ENCODE results near the gene GOPC. TPM values are rescaled to one million over a fixed set of nuclear protein-coding genes. Genes with fewer than 3 reads are reported as not detected.

The GOPC gene
- total RNA-seq, 2 experiments from 2014 or later: 25.8 to 25.9 TPM

DNA sequence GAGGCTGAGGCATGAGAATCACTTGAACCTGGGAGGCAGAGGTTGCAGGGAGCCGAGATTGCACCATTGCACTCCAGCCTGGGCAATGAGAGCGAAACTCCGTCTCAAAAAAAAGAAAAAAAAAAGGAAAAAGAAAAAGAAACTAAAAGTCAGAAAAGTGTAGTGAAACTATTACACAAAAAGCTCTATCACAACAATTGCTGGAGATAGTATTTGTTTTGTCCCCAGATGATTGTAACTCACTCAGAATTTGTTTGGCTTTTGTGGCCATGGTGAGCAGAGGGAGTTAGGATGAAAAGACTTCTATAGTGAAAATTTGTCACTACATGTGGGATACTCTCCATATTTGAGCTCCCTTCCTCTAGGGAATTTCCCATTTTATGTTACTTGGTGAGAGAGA lies 5.2 kb upstream of the GOPC start:
- Mint-ChIP-seq H3K27me3 (peaks cover 6% of the 10 kb centered on the region), H3K27ac (no peak overlapping the region), H3K4me3 (no peak overlapping the region), H3K36me3 (no peaks in the 10 kb centered on the region), H3K4me1 (peaks cover 8% of the 10 kb centered on the region), H3K9me3 (no peaks in the 10 kb centered on the region)
- DNase-seq: no peak
- POLR2A ChIA-PET: no interaction called here
- no peak for ATAC-seq (ENCODE audit: low read depth)

GRCh38 chr6:117605169-117605826 lies 3.0 kb upstream of the GOPC start:
- Mint-ChIP-seq H3K36me3 (peaks cover 1% of the 10 kb centered on the region), H3K4me1 (peaks cover 17% of the 10 kb centered on the region), H3K4me3 (no peak overlapping the region), H3K27me3 (no peaks in the 10 kb centered on the region), H3K27ac (no peak overlapping the region), H3K9me3 (no peaks in the 10 kb centered on the region)
- no peak for DNase-seq
- no peak for ATAC-seq (ENCODE audit: low read depth)
- POLR2A ChIA-PET: no interaction called here

GRCh38 chr6:117603821-117604220 lies 1.5 kb upstream of the GOPC start:
- Mint-ChIP-seq H3K9me3 (no peaks in the 10 kb centered on the region), H3K27ac (no peak overlapping the region), H3K36me3 (peaks cover 8% of the 10 kb centered on the region)

DNA sequence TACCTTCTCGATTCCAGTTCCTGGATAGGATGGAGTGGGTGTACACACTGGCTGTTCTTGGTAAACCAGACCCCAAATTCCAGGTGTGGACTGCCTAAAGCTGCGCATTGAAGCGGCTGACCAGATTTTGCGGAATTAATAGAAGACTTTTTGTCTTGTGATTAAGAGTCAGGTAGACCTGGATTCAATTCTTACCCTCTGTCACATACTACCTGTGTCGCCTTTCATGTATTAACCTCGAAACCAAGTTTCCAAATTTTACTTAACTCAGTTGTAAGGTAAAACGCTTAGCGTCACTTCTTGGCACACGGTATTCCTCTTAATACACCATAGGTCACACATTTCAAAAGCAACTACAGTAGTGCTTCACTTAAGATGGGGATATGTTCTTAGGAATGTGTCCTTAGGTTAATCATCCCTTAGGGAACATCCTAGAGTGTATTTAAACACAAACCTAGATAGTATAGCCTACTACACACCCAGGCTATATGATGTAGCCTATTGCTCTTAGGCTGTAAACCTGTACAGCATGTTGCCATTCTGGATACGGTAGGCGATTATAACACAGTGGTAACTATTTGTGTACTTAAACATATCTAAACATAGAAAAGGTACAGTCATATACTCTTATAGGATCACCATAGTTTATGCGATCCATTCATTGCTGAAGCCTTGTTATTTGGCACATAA lies 733 bp upstream of the GOPC start:
- peak overlapping the region; percentile 100 for H3K27ac Mint-ChIP-seq
- ATAC-seq (ENCODE audit: low read depth) (no peak), DNase-seq (no peak)
- H3K4me1 Mint-ChIP-seq: peaks cover 28% of the 10 kb centered on the region
- H3K9me3 Mint-ChIP-seq: no peaks in the 10 kb centered on the region
- H3K36me3 Mint-ChIP-seq: peaks cover 15% of the 10 kb centered on the region
- no peaks in the 10 kb centered on the region for H3K27me3 Mint-ChIP-seq
- POLR2A ChIA-PET: interaction anchor here (0.5 to 1.9 kb wide), 13 partner anchors 9 to 1135 kb away, joined by 3 to 20 read pairs (median 4); partner anchors contain the start of genes DCBLD1 and ZUP1
- peak overlapping the region; percentile 100 for H3K4me3 Mint-ChIP-seq

More at GRCh38 chr6:117603821-117604220, 1.5 kb upstream of the GOPC start:
- Mint-ChIP-seq H3K4me1 (peaks cover 25% of the 10 kb centered on the region), H3K4me3 (no peak overlapping the region), H3K27me3 (no peaks in the 10 kb centered on the region)
- DNase-seq: no peak
- no peak for ATAC-seq (ENCODE audit: low read depth)
- POLR2A ChIA-PET: no interaction called here

DNA sequence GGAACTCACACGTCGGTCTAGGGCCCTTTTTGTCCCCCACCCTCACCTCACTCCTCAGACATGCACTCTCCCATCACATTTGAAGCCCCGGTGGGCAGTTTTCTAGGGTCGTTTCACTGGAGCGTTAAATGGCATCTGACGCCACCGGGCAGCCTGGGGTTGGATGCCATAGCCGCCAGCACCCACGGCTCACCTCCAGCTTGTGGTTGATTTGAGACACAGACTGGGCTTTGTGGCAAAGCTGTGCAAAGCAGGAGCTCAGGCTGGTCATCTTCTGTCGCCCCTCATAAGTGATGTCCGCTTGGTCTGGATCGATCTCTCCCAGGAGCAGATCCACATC lies 530 bp downstream of the GOPC start:
- H3K9me3 Mint-ChIP-seq: peaks cover 5% of the 10 kb centered on the region
- H3K36me3 Mint-ChIP-seq: peaks cover 26% of the 10 kb centered on the region
- peak; percentile 51 for DNase-seq
- no peak for ATAC-seq (ENCODE audit: low read depth)
- H3K4me1 Mint-ChIP-seq: peaks cover 26% of the 10 kb centered on the region
- POLR2A ChIA-PET: interaction anchor here (0.8 to 1.9 kb wide), 9 partner anchors 8 to 933 kb away, joined by 3 to 20 read pairs (median 4); partner anchors contain the start of genes DCBLD1 and ZUP1
- peak overlapping the region; percentile 100 for H3K4me3 Mint-ChIP-seq
- H3K27ac Mint-ChIP-seq: peak overlapping the region; percentile 100
- H3K27me3 Mint-ChIP-seq: no peaks in the 10 kb centered on the region

DNA sequence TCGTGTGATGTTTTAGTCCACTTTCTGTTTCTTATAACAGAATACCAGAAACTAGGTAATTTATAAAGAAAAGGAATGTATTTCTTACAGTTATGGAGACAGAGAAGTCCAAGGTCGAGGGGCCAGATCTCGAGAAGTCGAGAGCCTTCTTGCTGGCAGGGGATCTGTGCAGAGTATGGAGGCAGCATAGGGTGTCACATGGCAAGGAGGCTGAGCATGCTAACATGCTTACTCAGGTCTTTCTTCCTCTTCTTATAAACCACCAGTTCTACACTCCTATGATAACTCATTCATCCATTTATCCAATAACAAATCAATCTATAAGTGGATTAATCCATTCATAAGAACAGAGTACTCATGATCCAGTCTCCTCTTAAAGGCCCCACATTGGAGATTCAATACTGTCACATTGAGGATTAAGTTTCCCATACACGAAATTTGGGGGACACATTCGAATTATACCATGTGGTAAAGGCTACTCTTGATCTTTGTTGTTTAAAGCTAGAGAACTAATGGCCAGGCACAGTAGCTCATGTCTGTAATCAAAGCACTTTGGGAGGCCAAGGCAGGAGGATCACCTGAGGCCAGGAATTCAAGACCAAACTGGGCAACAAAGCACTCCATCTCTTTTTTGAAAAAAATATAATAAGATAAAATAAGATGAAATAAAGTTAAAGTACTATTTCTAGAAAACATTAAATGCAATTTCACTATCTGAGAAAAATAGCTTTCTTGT lies 2.1 kb downstream of the GOPC start:
- Mint-ChIP-seq H3K4me3 (peak overlapping the region; percentile 100), H3K4me1 (peaks cover 25% of the 10 kb centered on the region), H3K9me3 (peaks cover 7% of the 10 kb centered on the region), H3K27me3 (no peaks in the 10 kb centered on the region), H3K27ac (no peak overlapping the region), H3K36me3 (peaks cover 41% of the 10 kb centered on the region)
- ATAC-seq (ENCODE audit: low read depth) (no peak), DNase-seq (no peak)
- POLR2A ChIA-PET: no interaction called here

DNA sequence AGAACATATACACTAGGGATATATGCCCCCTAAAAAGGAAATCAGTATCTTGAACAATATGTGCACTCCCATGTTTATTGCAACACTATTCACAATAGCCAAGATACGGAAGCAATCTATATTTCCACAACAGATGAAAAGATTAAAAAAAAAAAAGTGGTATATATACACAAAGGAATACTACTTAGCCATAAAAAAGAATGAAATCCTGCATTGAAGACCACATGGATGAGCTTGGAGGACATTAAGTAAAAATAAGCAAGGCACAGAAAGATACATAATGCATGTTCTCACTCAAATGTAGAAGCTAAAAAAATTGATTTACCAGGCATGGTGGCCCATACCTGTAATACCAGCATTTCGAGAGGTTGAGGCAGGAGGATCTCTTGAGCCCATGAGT lies 4.6 kb downstream of the GOPC start:
- H3K9me3 Mint-ChIP-seq: peaks cover 7% of the 10 kb centered on the region
- no peak overlapping the region for H3K27ac Mint-ChIP-seq
- DNase-seq: no peak
- H3K4me1 Mint-ChIP-seq: peaks cover 20% of the 10 kb centered on the region
- no peaks in the 10 kb centered on the region for H3K27me3 Mint-ChIP-seq
- POLR2A ChIA-PET: no interaction called here
- no peak for ATAC-seq (ENCODE audit: low read depth)
- H3K4me3 Mint-ChIP-seq: no peak overlapping the region
- H3K36me3 Mint-ChIP-seq: peaks cover 42% of the 10 kb centered on the region

DNA sequence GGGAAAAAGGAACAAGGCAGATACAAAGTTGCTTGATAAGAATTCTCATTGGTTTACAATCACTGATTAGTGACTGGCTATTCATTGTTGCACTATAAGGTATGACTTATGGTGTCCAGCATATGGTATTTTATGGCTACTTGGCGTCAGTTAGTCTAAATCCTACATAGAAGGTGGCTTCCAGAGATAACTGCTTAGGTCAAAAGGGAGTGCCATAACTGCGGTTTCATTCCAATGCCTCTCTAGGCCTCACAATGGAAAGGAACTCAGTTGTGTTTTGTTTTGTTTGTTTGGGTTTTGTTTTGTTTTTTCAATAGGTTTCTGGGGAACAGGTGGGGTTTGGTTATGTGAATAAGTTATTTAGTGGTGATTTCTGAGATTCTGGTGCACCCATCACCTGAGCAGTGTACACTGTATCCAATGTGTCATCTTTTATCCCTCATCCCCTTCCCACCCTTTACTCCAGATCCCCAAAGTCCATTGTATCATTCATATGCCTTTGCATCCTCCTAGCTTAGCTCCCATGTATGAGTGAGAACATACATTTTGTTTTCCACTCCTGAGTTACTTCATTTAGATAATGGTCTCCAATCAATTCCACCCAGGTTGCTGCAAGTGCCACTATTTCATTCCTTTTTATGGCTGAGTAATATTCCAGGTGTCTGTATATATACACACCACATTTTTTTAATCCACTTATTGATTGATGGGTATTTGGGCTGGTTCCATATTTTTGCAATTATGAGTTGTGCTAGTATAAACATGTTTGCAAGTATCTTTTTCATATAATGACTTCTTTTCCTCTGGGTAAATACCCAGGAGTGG lies 7.0 kb downstream of the GOPC start:
- H3K36me3 Mint-ChIP-seq: peaks cover 48% of the 10 kb centered on the region
- H3K27ac Mint-ChIP-seq: no peak overlapping the region
- no peak for ATAC-seq (ENCODE audit: low read depth)
- POLR2A ChIA-PET: no interaction called here
- H3K27me3 Mint-ChIP-seq: no peaks in the 10 kb centered on the region
- peaks cover 7% of the 10 kb centered on the region for H3K9me3 Mint-ChIP-seq
- no peak overlapping the region for H3K4me3 Mint-ChIP-seq
- no peak for DNase-seq
- peaks cover 11% of the 10 kb centered on the region for H3K4me1 Mint-ChIP-seq

- Mint-ChIP-seq H3K4me3 (no peak overlapping the region), H3K9me3 (peaks cover 7% of the 10 kb centered on the region), H3K27me3 (no peaks in the 10 kb centered on the region), H3K36me3 (peaks cover 49% of the 10 kb centered on the region), H3K27ac (no peak overlapping the region), H3K4me1 (peaks cover 2% of the 10 kb centered on the region)
- POLR2A ChIA-PET: interaction anchor here (1.2 kb wide), 1 partner anchor 9 kb away, joined by 4 read pairs; the partner anchor contains the start of gene GOPC
- DNase-seq: no peak
- no peak for ATAC-seq (ENCODE audit: low read depth)
Measured at GRCh38 chr6:117592983-117593759, 9.1 kb downstream of the GOPC start.

DNA sequence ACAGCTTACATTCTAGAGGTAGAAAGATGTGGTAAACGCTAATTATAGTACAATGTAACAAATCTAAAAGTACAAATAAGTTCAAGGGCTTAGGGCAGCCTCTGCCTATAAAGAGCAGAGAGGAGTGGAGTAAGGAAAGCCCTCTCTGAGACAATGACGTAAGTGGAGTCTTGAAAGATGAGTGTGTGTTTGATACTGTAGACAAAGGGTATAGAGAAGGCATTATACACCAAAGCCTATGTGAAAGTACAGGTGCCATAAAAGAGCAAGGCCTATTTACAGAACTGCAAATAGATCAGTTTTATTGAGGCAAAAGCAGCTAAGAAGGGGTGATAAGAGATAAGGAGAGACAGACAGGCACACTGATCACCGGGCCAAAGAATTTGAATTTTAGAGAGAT lies 10.9 kb downstream of the GOPC start:
- ATAC-seq (ENCODE audit: low read depth) (no peak), DNase-seq (no peak)
- Mint-ChIP-seq H3K27me3 (no peaks in the 10 kb centered on the region), H3K36me3 (peaks cover 37% of the 10 kb centered on the region), H3K27ac (no peak overlapping the region), H3K9me3 (peaks cover 2% of the 10 kb centered on the region), H3K4me1 (peaks cover 2% of the 10 kb centered on the region), H3K4me3 (no peak overlapping the region)
- POLR2A ChIA-PET: interaction anchor here (0.8 kb wide), 1 partner anchor 11 kb away, joined by 3 read pairs; the partner anchor contains the start of gene GOPC

- no peak for DNase-seq
Measured at GRCh38 chr6:117590447-117590846, 11.9 kb downstream of the GOPC start.

DNA sequence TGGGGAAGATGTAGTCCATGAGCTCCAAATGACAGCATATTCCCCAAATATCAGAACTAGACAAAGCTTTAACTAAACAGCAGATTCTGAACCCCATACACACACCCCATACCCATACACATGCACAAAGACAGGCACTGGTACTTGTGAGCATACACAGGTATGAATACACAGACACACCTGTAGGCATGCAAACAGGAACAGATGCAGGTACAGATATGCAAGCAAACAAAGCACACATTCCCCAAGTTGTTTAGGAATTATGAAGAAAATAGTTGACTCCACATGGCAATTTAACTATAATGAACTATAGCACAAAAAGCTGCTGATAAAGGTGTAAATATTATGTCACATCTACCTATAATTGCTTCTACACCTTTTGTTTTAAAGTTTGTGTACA lies 16.7 kb downstream of the GOPC start:
- H3K4me3 Mint-ChIP-seq: no peak overlapping the region
- H3K27ac Mint-ChIP-seq: no peak overlapping the region
- no peaks in the 10 kb centered on the region for H3K9me3 Mint-ChIP-seq
- H3K36me3 Mint-ChIP-seq: peaks cover 42% of the 10 kb centered on the region
- DNase-seq: no peak
- no peak for ATAC-seq (ENCODE audit: low read depth)
- POLR2A ChIA-PET: no interaction called here
- H3K27me3 Mint-ChIP-seq: no peaks in the 10 kb centered on the region
- peaks cover 5% of the 10 kb centered on the region for H3K4me1 Mint-ChIP-seq

More at GRCh38 chr6:117590447-117590846, 11.9 kb downstream of the GOPC start:
- no peaks in the 10 kb centered on the region for H3K9me3 Mint-ChIP-seq
- no peaks in the 10 kb centered on the region for H3K27me3 Mint-ChIP-seq
- POLR2A ChIA-PET: interaction anchor here (0.8 kb wide), 1 partner anchor 12 kb away, joined by 3 read pairs; the partner anchor contains the start of gene GOPC
- H3K4me3 Mint-ChIP-seq: no peak overlapping the region
- ATAC-seq (ENCODE audit: low read depth): no peak
- H3K27ac Mint-ChIP-seq: no peak overlapping the region
- peaks cover 29% of the 10 kb centered on the region for H3K36me3 Mint-ChIP-seq
- peaks cover 2% of the 10 kb centered on the region for H3K4me1 Mint-ChIP-seq
